ENCODE results near the gene FAF2. TPM values are rescaled to one million over a fixed set of nuclear protein-coding genes. Genes with fewer than 3 reads are reported as not detected.
A peak's percentile ranks its signal among the peaks of the same experiment; 100 is the strongest.

FAF2 gene
- polyA plus RNA-seq, 2 of the 4 experiments (the other 2 are of a cell fraction), result 42.4 to 90.3 TPM

DNA sequence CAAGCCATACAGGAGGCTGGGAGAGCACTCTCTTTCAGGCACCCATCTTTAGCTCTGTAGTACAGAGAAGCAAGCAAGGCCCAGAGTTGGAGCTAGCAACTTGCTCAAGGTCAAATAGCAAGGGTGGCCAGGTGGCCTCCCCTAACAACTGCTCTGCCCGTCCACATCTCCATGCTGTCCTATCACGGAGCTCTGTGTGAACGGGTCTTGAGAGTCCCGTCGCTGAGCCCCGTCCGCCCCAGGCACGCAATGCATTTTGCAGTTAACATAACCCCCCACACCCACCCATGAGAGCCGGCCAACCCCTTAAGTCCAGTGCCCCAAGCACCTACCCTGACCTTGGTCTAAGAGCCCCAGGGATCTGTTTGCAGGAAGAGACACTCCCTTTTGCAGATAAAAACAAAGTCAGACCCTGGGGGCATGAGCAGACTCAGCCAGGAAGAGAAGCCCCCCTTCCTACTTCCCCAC lies 87.5 kb downstream of the FAF2 start:
- Histone ChIP-seq H3K4me2 (peak overlapping the region; percentile 97), H3K4me3 (peak overlapping the region; percentile 84), H3K9me3 (no peaks in the 10 kb centered on the region), H3K4me1 (peaks cover 53% of the 10 kb centered on the region), H3K27ac (peak overlapping the region; percentile 95 to 97)
- WGBS (ENCODE audit: missing lambda C conversion rate), result 7% methylated on average over 9 of the region's 9 CpGs
- CTCF ChIA-PET, result interaction anchor here (1.1 to 6.2 kb wide), 5 partner anchors 22 to 806 kb away, joined by 3 to 37 read pairs (median 5); partner anchors contain the start of genes CLTB and FAF2
- ATAC-seq (no peak), DNase-seq (ENCODE audit: low read depth in 1 of 2, low spot score in 1 of 2) (no peak), FAIRE-seq (no peak)
- TF ChIP-seq, protein P1, sequence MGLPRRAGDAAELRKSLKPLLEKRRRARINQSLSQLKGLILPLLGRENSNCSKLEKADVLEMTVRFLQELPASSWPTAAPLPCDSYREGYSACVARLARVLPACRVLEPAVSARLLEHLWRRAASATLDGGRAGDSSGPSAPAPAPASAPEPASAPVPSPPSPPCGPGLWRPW (IDR thresholded peaks at IDR 0.05), result no peak
- TF ChIP-seq ESRRA (IDR thresholded peaks at IDR 0.05; ENCODE audit: borderline replicate concordance, low read length), result peak; percentile 14; the same call in 1 of the 2 replicates
- POLR2A ChIA-PET, result interaction anchor here (0.7 to 1.3 kb wide), 3 partner anchors 63 to 88 kb away, joined by 3 to 10 read pairs (median 5); partner anchors contain the start of gene FAF2

DNA sequence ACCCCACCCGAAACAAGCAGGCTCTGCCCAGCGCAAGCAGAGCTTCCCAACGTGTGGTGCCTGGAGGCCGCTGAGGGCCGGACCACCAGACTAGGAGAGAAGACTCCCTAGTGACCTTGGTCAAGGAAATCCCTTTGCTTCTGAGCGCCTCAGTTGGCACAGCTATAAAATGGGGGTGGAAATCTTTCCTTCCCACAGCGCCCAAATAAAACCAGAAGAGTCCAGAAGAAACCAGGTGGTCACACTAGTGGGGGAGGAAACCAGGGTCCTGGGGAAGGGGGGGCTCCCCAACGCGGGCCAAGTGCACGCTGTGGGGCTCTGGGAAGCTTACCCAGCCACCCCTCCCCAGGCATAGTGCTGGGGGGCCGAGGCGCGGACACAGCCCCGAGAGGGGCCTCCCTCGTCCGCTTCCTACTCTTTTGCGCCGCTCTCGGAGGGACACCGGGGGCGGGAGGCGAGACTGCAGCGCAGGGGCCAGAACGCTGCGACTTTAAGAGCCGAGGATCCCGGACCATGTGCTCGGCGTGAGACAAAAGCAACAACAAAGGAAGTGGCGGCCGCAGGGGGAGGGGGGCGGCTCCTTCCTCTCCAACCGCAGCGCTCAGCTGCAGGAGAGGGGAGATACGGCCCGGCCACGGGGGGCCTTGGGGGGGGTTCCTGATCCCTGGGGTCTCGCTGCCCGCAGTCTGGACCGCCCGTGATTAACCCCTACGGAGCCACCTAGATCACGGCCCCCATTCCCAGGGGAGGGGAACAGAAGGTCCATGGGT lies 88.1 kb downstream of the FAF2 start:
- FAIRE-seq, result no peak
- ChIA-PET POLR2A (interaction anchor here (0.5 to 1.9 kb wide), 10 partner anchors 13 to 412 kb away, joined by 3 to 11 read pairs (median 4); partner anchors contain the start of genes CLTB, FAF2, KIAA1191 and NOP16), CTCF (interaction anchor here (1.0 to 6.2 kb wide), 6 partner anchors 13 to 806 kb away, joined by 3 to 37 read pairs (median 4); partner anchors contain the start of genes CDHR2, CLTB and FAF2)
- Histone ChIP-seq H3K27ac (peak overlapping the region; percentile 95 to 97), H3K4me1 (peaks cover 50% of the 10 kb centered on the region), H3K4me3 (peak overlapping the region; percentile 84), H3K4me2 (peak overlapping the region; percentile 97), H3K9me3 (no peaks in the 10 kb centered on the region)
- peak; percentile 59 to 77 for DNase-seq (ENCODE audit: low read depth in 1 of 2, low spot score in 1 of 2)
- TF ChIP-seq, protein P2, sequence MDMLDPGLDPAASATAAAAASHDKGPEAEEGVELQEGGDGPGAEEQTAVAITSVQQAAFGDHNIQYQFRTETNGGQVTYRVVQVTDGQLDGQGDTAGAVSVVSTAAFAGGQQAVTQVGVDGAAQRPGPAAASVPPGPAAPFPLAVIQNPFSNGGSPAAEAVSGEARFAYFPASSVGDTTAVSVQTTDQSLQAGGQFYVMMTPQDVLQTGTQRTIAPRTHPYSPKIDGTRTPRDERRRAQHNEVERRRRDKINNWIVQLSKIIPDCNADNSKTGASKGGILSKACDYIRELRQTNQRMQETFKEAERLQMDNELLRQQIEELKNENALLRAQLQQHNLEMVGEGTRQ (IDR thresholded peaks at IDR 0.05), result no peak
- peak; percentile 96 for TF ChIP-seq MYC (IDR thresholded peaks at IDR 0.05; ENCODE audit: borderline replicate concordance, low read length)
- no peak for TF ChIP-seq RARB (CRISPR knock-in tag; IDR thresholded peaks at IDR 0.05)
- TF ChIP-seq FOSL2 (IDR thresholded peaks at IDR 0.05), result no peak
- TF ChIP-seq FOSL2 (CRISPR knock-in tag; IDR thresholded peaks at IDR 0.05), result no peak
- no peak for TF ChIP-seq MAFK (IDR thresholded peaks at IDR 0.05; ENCODE audit: partially characterized antibody)
- TF ChIP-seq JUNB (IDR thresholded peaks at IDR 0.05), result no peak
- 0 out of 2 replicates have a peak, but pooled peaks have one; percentile 38 for TF ChIP-seq ESRRA (IDR thresholded peaks at IDR 0.05; ENCODE audit: borderline replicate concordance, low read length)
- no peak for TF ChIP-seq ZC3H11A (IDR thresholded peaks at IDR 0.05)
- TF ChIP-seq KDM1A (IDR thresholded peaks at IDR 0.05; ENCODE audit: low read depth), result peak; percentile 86
- no peak for TF ChIP-seq FOSB (CRISPR knock-in tag; IDR thresholded peaks at IDR 0.05)
- TF ChIP-seq, protein P3, sequence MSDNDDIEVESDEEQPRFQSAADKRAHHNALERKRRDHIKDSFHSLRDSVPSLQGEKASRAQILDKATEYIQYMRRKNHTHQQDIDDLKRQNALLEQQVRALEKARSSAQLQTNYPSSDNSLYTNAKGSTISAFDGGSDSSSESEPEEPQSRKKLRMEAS (IDR thresholded peaks at IDR 0.05), result peak; percentile 98
- TF ChIP-seq, protein P4, sequence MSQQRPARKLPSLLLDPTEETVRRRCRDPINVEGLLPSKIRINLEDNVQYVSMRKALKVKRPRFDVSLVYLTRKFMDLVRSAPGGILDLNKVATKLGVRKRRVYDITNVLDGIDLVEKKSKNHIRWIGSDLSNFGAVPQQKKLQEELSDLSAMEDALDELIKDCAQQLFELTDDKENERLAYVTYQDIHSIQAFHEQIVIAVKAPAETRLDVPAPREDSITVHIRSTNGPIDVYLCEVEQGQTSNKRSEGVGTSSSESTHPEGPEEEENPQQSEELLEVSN (IDR thresholded peaks at IDR 0.05; ENCODE audit: borderline replicate concordance, low read depth), result 0 out of 2 replicates have a peak, but pooled peaks have one; percentile 14
- TF ChIP-seq, protein P5, sequence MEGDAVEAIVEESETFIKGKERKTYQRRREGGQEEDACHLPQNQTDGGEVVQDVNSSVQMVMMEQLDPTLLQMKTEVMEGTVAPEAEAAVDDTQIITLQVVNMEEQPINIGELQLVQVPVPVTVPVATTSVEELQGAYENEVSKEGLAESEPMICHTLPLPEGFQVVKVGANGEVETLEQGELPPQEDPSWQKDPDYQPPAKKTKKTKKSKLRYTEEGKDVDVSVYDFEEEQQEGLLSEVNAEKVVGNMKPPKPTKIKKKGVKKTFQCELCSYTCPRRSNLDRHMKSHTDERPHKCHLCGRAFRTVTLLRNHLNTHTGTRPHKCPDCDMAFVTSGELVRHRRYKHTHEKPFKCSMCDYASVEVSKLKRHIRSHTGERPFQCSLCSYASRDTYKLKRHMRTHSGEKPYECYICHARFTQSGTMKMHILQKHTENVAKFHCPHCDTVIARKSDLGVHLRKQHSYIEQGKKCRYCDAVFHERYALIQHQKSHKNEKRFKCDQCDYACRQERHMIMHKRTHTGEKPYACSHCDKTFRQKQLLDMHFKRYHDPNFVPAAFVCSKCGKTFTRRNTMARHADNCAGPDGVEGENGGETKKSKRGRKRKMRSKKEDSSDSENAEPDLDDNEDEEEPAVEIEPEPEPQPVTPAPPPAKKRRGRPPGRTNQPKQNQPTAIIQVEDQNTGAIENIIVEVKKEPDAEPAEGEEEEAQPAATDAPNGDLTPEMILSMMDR (IDR thresholded peaks at IDR 0.05), result no peak
- no peak for TF ChIP-seq POLR2AphosphoS2 (conservative IDR thresholded peaks at IDR 0.05; ENCODE audit: low read length)
- TF ChIP-seq TFCP2L1 (CRISPR knock-in tag; IDR thresholded peaks at IDR 0.05), result 0 out of 2 replicates have a peak, but pooled peaks have one; percentile 17
- peak; percentile 29; the same call in 1 of the 2 replicates for TF ChIP-seq GATA3 (IDR thresholded peaks at IDR 0.05; ENCODE audit: borderline replicate concordance)
- TF ChIP-seq, protein P6, sequence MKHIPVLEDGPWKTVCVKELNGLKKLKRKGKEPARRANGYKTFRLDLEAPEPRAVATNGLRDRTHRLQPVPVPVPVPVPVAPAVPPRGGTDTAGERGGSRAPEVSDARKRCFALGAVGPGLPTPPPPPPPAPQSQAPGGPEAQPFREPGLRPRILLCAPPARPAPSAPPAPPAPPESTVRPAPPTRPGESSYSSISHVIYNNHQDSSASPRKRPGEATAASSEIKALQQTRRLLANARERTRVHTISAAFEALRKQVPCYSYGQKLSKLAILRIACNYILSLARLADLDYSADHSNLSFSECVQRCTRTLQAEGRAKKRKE (CRISPR knock-in tag; IDR thresholded peaks at IDR 0.05; ENCODE audit: low read depth), result peak; percentile 27; the same call in 1 of the 2 replicates
- TF ChIP-seq, protein P7, sequence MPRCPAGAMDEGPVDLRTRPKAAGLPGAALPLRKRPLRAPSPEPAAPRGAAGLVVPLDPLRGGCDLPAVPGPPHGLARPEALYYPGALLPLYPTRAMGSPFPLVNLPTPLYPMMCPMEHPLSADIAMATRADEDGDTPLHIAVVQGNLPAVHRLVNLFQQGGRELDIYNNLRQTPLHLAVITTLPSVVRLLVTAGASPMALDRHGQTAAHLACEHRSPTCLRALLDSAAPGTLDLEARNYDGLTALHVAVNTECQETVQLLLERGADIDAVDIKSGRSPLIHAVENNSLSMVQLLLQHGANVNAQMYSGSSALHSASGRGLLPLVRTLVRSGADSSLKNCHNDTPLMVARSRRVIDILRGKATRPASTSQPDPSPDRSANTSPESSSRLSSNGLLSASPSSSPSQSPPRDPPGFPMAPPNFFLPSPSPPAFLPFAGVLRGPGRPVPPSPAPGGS (IDR thresholded peaks at IDR 0.05), result no peak
- TF ChIP-seq HDAC2 (IDR thresholded peaks at IDR 0.05), result 0 out of 2 replicates have a peak, but pooled peaks have one; percentile 20
- no peak for TF ChIP-seq CBX2 (IDR thresholded peaks at IDR 0.05; ENCODE audit: borderline replicate concordance, low read depth)
- WGBS (ENCODE audit: missing lambda C conversion rate), result 2% methylated on average over 28 of the region's 43 CpGs
- ATAC-seq, result peak; percentile 32 to 58; a peak in 4 of 6 replicates
